Measurements from ENCODE around the gene TMEM161B.
"Not testable (repeated sequence)": the region's sequence is repeated elsewhere in the genome, so short reads cannot be mapped to it uniquely, and the experiment has no call there.

- TF ChIP-seq, protein P1, sequence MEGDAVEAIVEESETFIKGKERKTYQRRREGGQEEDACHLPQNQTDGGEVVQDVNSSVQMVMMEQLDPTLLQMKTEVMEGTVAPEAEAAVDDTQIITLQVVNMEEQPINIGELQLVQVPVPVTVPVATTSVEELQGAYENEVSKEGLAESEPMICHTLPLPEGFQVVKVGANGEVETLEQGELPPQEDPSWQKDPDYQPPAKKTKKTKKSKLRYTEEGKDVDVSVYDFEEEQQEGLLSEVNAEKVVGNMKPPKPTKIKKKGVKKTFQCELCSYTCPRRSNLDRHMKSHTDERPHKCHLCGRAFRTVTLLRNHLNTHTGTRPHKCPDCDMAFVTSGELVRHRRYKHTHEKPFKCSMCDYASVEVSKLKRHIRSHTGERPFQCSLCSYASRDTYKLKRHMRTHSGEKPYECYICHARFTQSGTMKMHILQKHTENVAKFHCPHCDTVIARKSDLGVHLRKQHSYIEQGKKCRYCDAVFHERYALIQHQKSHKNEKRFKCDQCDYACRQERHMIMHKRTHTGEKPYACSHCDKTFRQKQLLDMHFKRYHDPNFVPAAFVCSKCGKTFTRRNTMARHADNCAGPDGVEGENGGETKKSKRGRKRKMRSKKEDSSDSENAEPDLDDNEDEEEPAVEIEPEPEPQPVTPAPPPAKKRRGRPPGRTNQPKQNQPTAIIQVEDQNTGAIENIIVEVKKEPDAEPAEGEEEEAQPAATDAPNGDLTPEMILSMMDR (IDR thresholded peaks at IDR 0.05) = not testable (repeated sequence)
- not testable (repeated sequence) for TF ChIP-seq POLR2A (IDR thresholded peaks at IDR 0.05)
These were observed 79.2 kb downstream of the TMEM161B start for GRCh38 chr5:88189484-88189883.

Measured in heart left ventricle (tissue), 13 donors.